OCI-LY7 (cell line): ENCODE results near the gene ISYNA1. TPM values are rescaled to one million over a fixed set of nuclear protein-coding genes. Genes with fewer than 3 reads are reported as not detected.

ENCODE experiments used
- BruUV-seq: library from RNA; stranded (reverse); fragments of 400-500 nt; replicated peaks from 2 replicates; lab custom pipeline; 2021; lab: Mats Ljungman, UMichigan
- CTCF ChIA-PET: fragments of 300-600 bp; sonication (Branson Sonifier 250); formaldehyde crosslinking; loops from one replicate; lab custom pipeline; 2022; ENCODE audit warnings: antibody characterized with exemption; ENCODE audit not compliant: unreplicated experiment; lab: Charles Lee
- POLR2A ChIA-PET: fragments of 300-600 bp; sonication (Branson Sonifier 250); formaldehyde crosslinking; loops from one replicate; lab custom pipeline; 2022; ENCODE audit warnings: antibody characterized with exemption; lab: Charles Lee
- DNase-seq: peaks from one replicate; pipeline ENCODE4 v3.0.0-alpha.2; 2015; ENCODE audit warnings: low spot score
- H2AFZ ChIP-seq: fragments of 200-600 bp; sonication (generic), shearing (Covaris generic); 2 replicates; pipeline ENCODE4 v1.6.1; 2014; ENCODE audit warnings: mild to moderate bottlenecking, antibody characterized with exemption, low read length, moderate library complexity
- H3K27ac ChIP-seq: fragments of 200-600 bp; sonication (generic); 2 replicates; pipeline ENCODE4 v1.5.1; 2014; ENCODE audit warnings: mixed run types, low read depth, mild to moderate bottlenecking, moderate library complexity, low read length, inconsistent platforms; ENCODE audit not compliant: poor library complexity, severe bottlenecking
- H3K36me3 ChIP-seq: fragments of 200-600 bp; sonication (generic); 2 replicates; pipeline ENCODE4 v1.6.1; 2014; ENCODE audit warnings: mild to moderate bottlenecking, antibody characterized with exemption, low read length, moderate library complexity, mixed read lengths; ENCODE audit not compliant: insufficient read depth
- H3K4me1 ChIP-seq: fragments of 200-600 bp; sonication (generic); 2 replicates; pipeline ENCODE4 v1.5.1; 2014; ENCODE audit warnings: mild to moderate bottlenecking, low read length; ENCODE audit not compliant: insufficient read depth, poor library complexity, severe bottlenecking
- H3K4me2 ChIP-seq: fragments of 200-600 bp; sonication (generic); 2 replicates; pipeline ENCODE4 v1.6.1; 2014; ENCODE audit warnings: mild to moderate bottlenecking, low read length
- H3K4me3 ChIP-seq: fragments of 200-600 bp; sonication (generic); 2 replicates; pipeline ENCODE4 v1.5.1; 2014; ENCODE audit warnings: mild to moderate bottlenecking, low read depth, low read length; ENCODE audit not compliant: poor library complexity, severe bottlenecking
- H3K79me2 ChIP-seq: fragments of 200-600 bp; sonication (generic); 2 replicates; pipeline ENCODE4 v1.6.1; 2016; ENCODE audit warnings: low read depth, mild to moderate bottlenecking, low read length, moderate library complexity, mixed read lengths; ENCODE audit not compliant: insufficient read depth
- H3K9me2 ChIP-seq: fragments of 200-600 bp; sonication (generic); 2 replicates; pipeline ENCODE4 v1.6.1; 2016; ENCODE audit warnings: mild to moderate bottlenecking, low read length, mixed read lengths; ENCODE audit not compliant: insufficient read depth
- H3K9me3 ChIP-seq: fragments of 200-600 bp; sonication (generic); 2 replicates; pipeline ENCODE4 v1.6.1; 2014; ENCODE audit warnings: mild to moderate bottlenecking, mixed run types, low read length, mixed read lengths
- H4K20me1 ChIP-seq: fragments of 200-600 bp; sonication (generic); 2 replicates; pipeline ENCODE4 v1.6.1; 2014; ENCODE audit warnings: mild to moderate bottlenecking, antibody characterized with exemption, low read length, moderate library complexity, mixed read lengths; ENCODE audit not compliant: insufficient read depth
- CTCF ChIP-seq: fragments of 200-600 bp; sonication (generic); conservative IDR thresholded peaks from 2 replicates; pipeline ENCODE4 v1.5.1; 2014; ENCODE audit warnings: mild to moderate bottlenecking, antibody characterized with exemption, low read length, moderate library complexity, mixed read lengths
- EZH2phosphoT487 ChIP-seq: fragments of 200-600 bp; sonication (generic); IDR thresholded peaks from 2 replicates; pipeline ENCODE4 v1.6.1; 2018; ENCODE audit warnings: low read depth, borderline replicate concordance, mild to moderate bottlenecking, mixed run types, antibody characterized with exemption, low read length, moderate library complexity, mixed read lengths
- intact Hi-C: fragments of 100-400 bp; cut with micrococcal nuclease; formaldehyde crosslinking; loops from one replicate; pipeline ENCODE4 v1.10.0; 2022; ENCODE audit not compliant: unreplicated experiment
- total RNA-seq, 2 experiments: library from RNA; depleted of rRNA in 1 of 2; stranded (reverse); fragments of >200 nt in 1 of 2; shearing (Covaris generic) in 1 of 2; gene quantifications; 2 replicates each; pipeline ENCODE4 v1.2.3, GENCODE V29; 2014 to 2022

Gene ISYNA1
- total RNA-seq, 2 experiments from 2014 or later, result 1.8 to 8.9 TPM

- ChIA-PET CTCF (interaction anchor here (0.7 to 1.1 kb wide), 2 partner anchors 234 to 371 kb away, joined by 3 read pairs; no protein-coding TSS in a partner anchor), POLR2A (interaction anchor here (0.8 kb wide), 1 partner anchor 10 kb away, joined by 3 read pairs; no protein-coding TSS in a partner anchor)
- H3K36me3 ChIP-seq, result no peaks in the 10 kb centered on the region
- BruUV-seq, result no TSS peak
- H3K4me1 ChIP-seq, result peaks cover 77% of the 10 kb centered on the region
- H3K4me2 ChIP-seq, result peak overlapping the region; percentile 71; the same call in 1 of the 2 replicates
- no peaks in the 10 kb centered on the region for H3K9me3 ChIP-seq
- H3K9me2 ChIP-seq, result no peaks in the 10 kb centered on the region
- no peak for DNase-seq
- TF ChIP-seq EZH2phosphoT487 (no peak), CTCF (0 out of 2 replicates have a peak, but pooled peaks have one; percentile 29)
- H3K27ac ChIP-seq, result no peak overlapping the region
- no peak overlapping the region for H2AFZ ChIP-seq
- peaks cover 14% of the 10 kb centered on the region; the same call in 1 of the 2 replicates for H3K79me2 ChIP-seq
- no peak overlapping the region for H3K4me3 ChIP-seq
- H4K20me1 ChIP-seq, result no peaks in the 10 kb centered on the region; the same call in 1 of the 2 replicates
- intact Hi-C loops, result loop anchor here (10.0 kb wide), 1 partner anchor 409 kb away; the partner anchor contains the start of gene UPF1
These were observed 12.2 kb downstream of the ISYNA1 start for GRCh38 chr19:18425515-18426415.

DNA sequence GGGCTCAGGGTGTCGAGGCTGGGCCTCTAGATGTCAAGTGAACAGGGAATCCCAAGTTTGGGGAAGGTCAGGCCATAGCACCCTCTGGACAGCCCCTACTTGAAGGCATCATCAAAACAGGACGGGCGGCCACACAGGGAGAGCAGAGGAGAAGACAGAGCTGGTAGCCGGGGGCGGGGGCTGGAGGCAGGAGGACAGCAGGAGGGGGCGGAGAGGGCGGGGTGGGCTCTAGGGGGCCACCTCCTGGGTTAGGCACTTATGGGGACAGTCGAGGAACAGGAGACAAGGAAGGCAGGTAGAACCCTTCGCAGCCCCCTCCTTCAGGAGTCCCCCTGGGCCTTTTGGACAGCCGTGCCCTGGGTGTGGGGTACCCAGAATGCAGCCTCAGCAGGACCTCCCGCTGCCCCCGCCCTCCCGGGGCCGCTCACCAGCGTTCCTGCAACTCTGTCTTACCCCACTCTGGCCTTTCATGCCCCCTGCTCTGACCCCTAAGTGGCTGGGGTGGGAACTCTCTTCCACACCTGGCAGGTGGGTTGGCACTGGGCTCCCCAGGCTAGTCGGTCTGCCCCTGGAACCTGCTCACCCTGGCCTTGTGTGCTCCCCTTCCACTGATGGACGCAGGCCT lies 12.9 kb downstream of the ISYNA1 start:
- no peak for DNase-seq
- POLR2A ChIA-PET, result interaction anchor here (0.6 to 0.8 kb wide), 2 partner anchors 9 to 12 kb away, joined by 3 to 4 read pairs; no protein-coding TSS in a partner anchor
- Histone ChIP-seq H3K27ac (peak overlapping the region; percentile 56), H3K4me3 (no peak overlapping the region), H3K36me3 (no peaks in the 10 kb centered on the region), H3K9me2 (no peaks in the 10 kb centered on the region), H4K20me1 (no peaks in the 10 kb centered on the region; the same call in 1 of the 2 replicates), H3K4me1 (peaks cover 81% of the 10 kb centered on the region), H2AFZ (no peak overlapping the region), H3K79me2 (peaks cover 19% of the 10 kb centered on the region; the same call in 1 of the 2 replicates), H3K4me2 (peak overlapping the region; percentile 71; the same call in 1 of the 2 replicates), H3K9me3 (no peaks in the 10 kb centered on the region)
- intact Hi-C loops, result loop anchor here (10.0 kb wide), 1 partner anchor 410 kb away; the partner anchor contains the start of gene UPF1
- no peak for TF ChIP-seq EZH2phosphoT487
- no peak for TF ChIP-seq CTCF
- CTCF ChIA-PET, result interaction anchor here (0.6 to 1.1 kb wide), 3 partner anchors 163 to 372 kb away, joined by 3 to 12 read pairs (median 3); no protein-coding TSS in a partner anchor
- BruUV-seq, result no TSS peak
